Activated T-helper 1 cell treated with anti-CD3 and anti-CD28 coated beads, Interleukin-12 subunit alpha, Interleukin-12 subunit beta, Interleukin-2, Interleukin-4 antibody, amounts not matched to agents 30 ng/mL and 10 ng/mL and 1 ng/mL, durations not matched to agents 14 hours and 24 hours and 36 hours (primary cell): ENCODE results near the gene HOXD1. TPM values are rescaled to one million over a fixed set of nuclear protein-coding genes. Genes with fewer than 3 reads are reported as not detected.
A peak's percentile ranks its signal among the peaks of the same experiment; 100 is the strongest.

Experiments
- DNase-seq: peaks from one replicate; pipeline ENCODE4 v3.0.0; 2021; ENCODE audit warnings: low spot score
- H3K27ac Mint-ChIP-seq: one replicate; pipeline ENCODE4 v1.8.0; 2021; ENCODE audit warnings: mild to moderate bottlenecking, mixed read lengths
- H3K27me3 Mint-ChIP-seq: one replicate; pipeline ENCODE4 v1.8.0; 2022; ENCODE audit warnings: mild to moderate bottlenecking, moderate library complexity, mixed read lengths; ENCODE audit not compliant: insufficient read depth
- H3K36me3 Mint-ChIP-seq: one replicate; pipeline ENCODE4 v1.8.0; 2021; ENCODE audit warnings: low read depth, mixed read lengths
- H3K4me1 Mint-ChIP-seq: one replicate; pipeline ENCODE4 v1.8.0; 2021; ENCODE audit warnings: low read depth, mixed read lengths
- H3K4me3 Mint-ChIP-seq: one replicate; pipeline ENCODE4 v1.8.0; 2021; ENCODE audit warnings: mild to moderate bottlenecking, moderate library complexity, mixed read lengths
- H3K9me3 Mint-ChIP-seq: one replicate; pipeline ENCODE4 v1.8.0; 2021; ENCODE audit warnings: mixed read lengths
- intact Hi-C: fragments of 100-400 bp; cut with micrococcal nuclease; formaldehyde crosslinking; loops from one replicate; pipeline ENCODE4 v1.15.1; 2024
- total RNA-seq: library from RNA; stranded (reverse); gene quantifications from 2 replicates; pipeline ENCODE4 v1.2.3, GENCODE V29; 2022

Gene HOXD1
- total RNA-seq, 1 donor from 2014 or later, result not detected

- H3K4me3 Mint-ChIP-seq, result no peak overlapping the region
- H3K36me3 Mint-ChIP-seq, result no peaks in the 10 kb centered on the region
- H3K27me3 Mint-ChIP-seq, result peaks cover 79% of the 10 kb centered on the region
- H3K9me3 Mint-ChIP-seq, result no peaks in the 10 kb centered on the region
- DNase-seq, result no peak
- no peak overlapping the region for H3K27ac Mint-ChIP-seq
- H3K4me1 Mint-ChIP-seq, result no peaks in the 10 kb centered on the region
- intact Hi-C loops, result loop anchor here (1.0 kb wide), 1 partner anchor 9 kb away; no protein-coding TSS in a partner anchor
These were observed 39.6 kb upstream of the HOXD1 start for GRCh38 chr2:176148751-176149421.

DNA sequence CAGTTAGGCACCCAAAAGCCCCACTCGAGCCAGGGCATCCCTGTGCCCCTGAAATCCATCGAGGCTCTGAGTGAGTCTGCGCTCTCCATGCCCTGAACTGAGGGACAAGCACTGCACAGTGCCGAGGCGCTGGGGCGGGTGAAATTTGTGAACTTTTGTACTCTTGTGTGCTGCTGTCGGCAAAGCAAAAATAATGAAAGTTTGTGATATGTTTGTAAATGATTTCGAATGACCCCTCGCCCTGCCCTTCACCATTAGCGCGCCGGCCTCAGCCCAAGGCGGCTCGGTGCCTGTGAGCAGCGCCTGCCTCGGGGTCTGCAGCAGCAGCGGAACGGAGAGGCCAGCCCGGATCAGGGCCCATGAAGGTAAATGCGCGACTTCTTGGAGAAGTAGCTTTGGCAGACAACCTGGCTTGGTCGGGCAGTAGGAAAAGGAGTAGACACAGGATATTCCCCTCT is 39.0 kb upstream of the HOXD1 start:
- intact Hi-C loops, result no loop called here
- H3K9me3 Mint-ChIP-seq, result no peaks in the 10 kb centered on the region
- peaks cover 79% of the 10 kb centered on the region for H3K27me3 Mint-ChIP-seq
- no peaks in the 10 kb centered on the region for H3K36me3 Mint-ChIP-seq
- DNase-seq, result no peak
- no peak overlapping the region for H3K27ac Mint-ChIP-seq
- no peaks in the 10 kb centered on the region for H3K4me1 Mint-ChIP-seq
- no peak overlapping the region for H3K4me3 Mint-ChIP-seq

GRCh38 chr2:176149939-176150583 is 38.4 kb upstream of the HOXD1 start:
- Mint-ChIP-seq H3K4me1 (no peaks in the 10 kb centered on the region), H3K4me3 (no peak overlapping the region), H3K27ac (peak overlapping the region; percentile 9), H3K9me3 (no peaks in the 10 kb centered on the region), H3K36me3 (no peaks in the 10 kb centered on the region), H3K27me3 (peaks cover 80% of the 10 kb centered on the region)
- intact Hi-C loops, result no loop called here
- DNase-seq, result no peak

DNA sequence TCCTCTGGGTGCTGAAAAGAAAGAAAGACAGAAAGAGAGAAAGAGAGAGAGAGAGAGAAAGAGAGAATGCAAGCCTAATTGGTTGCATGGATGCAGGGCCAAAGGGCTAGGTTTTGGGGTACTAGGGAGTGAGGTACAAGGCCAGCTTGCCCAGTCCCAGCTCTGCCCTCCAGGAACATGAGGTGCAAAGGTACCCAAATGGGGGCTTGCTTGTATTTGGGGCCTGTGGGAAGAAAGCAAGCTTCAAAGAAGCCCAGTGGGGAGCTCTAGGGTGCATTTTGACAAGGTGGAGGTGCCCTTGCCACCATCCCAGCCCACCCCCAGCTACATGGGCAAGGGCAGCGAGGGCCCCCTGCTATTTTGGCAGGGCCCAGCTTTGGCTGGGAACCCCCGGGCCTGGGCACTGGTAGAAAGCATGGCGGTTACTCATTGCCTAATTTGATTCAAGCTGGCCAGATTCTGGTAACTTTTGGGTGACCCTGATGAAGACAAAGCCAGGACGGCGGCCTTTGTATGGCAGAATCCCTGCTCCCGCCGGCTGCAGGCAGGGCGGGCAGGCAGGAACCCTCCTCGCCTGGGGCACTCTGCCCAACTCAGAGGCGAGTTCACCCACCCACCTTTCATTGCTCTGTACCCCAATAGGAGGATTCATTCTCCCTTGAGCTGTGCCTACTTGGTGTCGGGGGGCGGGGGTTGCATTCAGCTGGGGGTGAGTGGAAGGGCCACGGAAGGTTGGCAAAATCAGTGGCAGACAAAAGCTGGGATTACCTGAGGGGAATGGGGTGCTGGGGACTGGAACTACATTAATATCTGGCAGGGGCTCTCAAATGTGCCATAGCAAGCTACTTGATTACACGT is 37.7 kb upstream of the HOXD1 start:
- Mint-ChIP-seq H3K27ac (peak overlapping the region; percentile 9), H3K36me3 (no peaks in the 10 kb centered on the region), H3K4me3 (no peak overlapping the region), H3K4me1 (no peaks in the 10 kb centered on the region), H3K9me3 (no peaks in the 10 kb centered on the region), H3K27me3 (peaks cover 81% of the 10 kb centered on the region)
- no peak for DNase-seq
- intact Hi-C loops, result no loop called here

GRCh38 chr2:176151442-176152287 is 36.8 kb upstream of the HOXD1 start, which contains the start of gene HOXD4:
TSS of gene HOXD4 (plus strand) at chr2:176151550. CDS start at chr2:176151634, 84 bp downstream.
- Mint-ChIP-seq H3K4me1 (no peaks in the 10 kb centered on the region), H3K9me3 (no peaks in the 10 kb centered on the region), H3K27me3 (peaks cover 82% of the 10 kb centered on the region), H3K36me3 (no peaks in the 10 kb centered on the region), H3K27ac (peak within 1 kb of the TSS; percentile 9), H3K4me3 (no peak within 1 kb of the TSS)
- intact Hi-C loops, result no loop called here
- no peak for DNase-seq

DNA sequence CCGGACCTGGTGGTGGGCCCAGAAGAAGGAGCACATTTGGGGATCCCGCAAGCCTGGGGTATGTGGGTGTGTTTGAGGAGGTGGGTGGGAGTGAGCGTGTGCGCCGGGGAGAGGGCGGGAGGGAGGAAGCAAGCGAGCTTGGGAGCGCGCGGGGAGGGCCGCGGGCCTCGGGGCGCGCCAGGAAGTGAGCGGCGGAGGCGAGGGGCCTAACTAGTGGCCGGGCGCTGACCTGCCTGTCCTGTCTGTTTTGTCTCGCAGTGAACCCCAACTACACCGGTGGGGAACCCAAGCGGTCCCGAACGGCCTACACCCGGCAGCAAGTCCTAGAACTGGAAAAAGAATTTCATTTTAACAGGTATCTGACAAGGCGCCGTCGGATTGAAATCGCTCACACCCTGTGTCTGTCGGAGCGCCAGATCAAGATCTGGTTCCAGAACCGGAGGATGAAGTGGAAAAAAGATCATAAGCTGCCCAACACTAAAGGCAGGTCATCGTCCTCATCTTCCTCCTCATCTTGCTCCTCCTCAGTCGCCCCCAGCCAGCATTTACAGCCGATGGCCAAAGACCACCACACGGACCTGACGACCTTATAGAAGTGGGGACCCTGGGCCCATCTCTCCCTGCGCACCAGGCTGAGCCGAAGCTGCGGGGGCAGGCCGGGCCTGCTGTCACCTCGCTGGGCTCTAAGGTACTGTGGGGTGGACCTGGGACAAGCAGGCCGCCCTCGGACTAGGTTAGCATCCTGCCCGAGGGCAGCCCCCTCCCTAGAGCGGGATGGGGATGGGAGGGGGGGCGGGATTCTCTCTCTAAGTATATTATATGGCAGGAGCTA is 35.9 kb upstream of the HOXD1 start:
- DNase-seq, result no peak
- H3K36me3 Mint-ChIP-seq, result peaks cover 2% of the 10 kb centered on the region
- no peaks in the 10 kb centered on the region for H3K4me1 Mint-ChIP-seq
- H3K9me3 Mint-ChIP-seq, result no peaks in the 10 kb centered on the region
- no peak overlapping the region for H3K4me3 Mint-ChIP-seq
- H3K27me3 Mint-ChIP-seq, result peaks cover 77% of the 10 kb centered on the region
- no peak overlapping the region for H3K27ac Mint-ChIP-seq
- intact Hi-C loops, result no loop called here

DNA sequence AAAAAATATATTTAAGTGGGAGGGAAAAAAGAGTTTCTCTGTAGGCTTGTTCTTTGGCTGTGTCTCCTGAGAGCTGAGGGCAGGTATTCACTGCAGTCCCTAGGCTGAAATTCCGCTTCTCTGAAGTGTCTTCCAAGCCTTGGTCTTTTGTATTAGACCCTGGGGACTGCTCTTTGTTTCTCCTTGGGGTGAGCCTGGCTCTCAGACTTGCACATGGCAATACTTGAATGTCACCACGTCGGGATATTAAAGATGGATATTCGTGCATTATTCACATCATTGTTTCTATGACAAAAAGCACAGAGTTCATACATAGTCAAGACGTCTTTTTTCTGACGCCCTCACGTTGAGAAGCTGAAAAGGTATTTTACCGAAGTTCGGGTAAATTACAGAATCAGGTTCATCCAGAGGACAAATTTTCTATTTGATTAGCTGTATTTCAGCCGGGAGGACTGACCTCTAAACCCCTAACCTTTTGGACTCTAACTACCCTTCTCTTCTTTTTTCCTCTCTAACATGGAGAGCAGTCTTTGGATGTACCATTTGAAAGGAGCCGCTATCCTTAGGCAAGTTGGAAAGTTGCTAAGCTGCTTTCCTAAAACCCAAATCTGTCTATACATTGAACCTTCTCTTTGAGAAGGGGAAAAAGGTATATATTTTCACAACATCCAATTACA is 33.8 kb upstream of the HOXD1 start:
- H3K27ac Mint-ChIP-seq, result no peak overlapping the region
- H3K4me1 Mint-ChIP-seq, result no peaks in the 10 kb centered on the region
- peaks cover 74% of the 10 kb centered on the region for H3K27me3 Mint-ChIP-seq
- no peaks in the 10 kb centered on the region for H3K9me3 Mint-ChIP-seq
- intact Hi-C loops, result no loop called here
- no peak for DNase-seq
- H3K36me3 Mint-ChIP-seq, result peaks cover 2% of the 10 kb centered on the region
- no peak overlapping the region for H3K4me3 Mint-ChIP-seq

GRCh38 chr2:176155356-176156044 is 33.0 kb upstream of the HOXD1 start:
- peaks cover 71% of the 10 kb centered on the region for H3K27me3 Mint-ChIP-seq
- no peak overlapping the region for H3K27ac Mint-ChIP-seq
- no peak overlapping the region for H3K4me3 Mint-ChIP-seq
- H3K4me1 Mint-ChIP-seq, result no peaks in the 10 kb centered on the region
- H3K36me3 Mint-ChIP-seq, result peaks cover 2% of the 10 kb centered on the region
- intact Hi-C loops, result loop anchor here (2.0 kb wide), 1 partner anchor 23 kb away; no protein-coding TSS in a partner anchor
- DNase-seq, result no peak
- H3K9me3 Mint-ChIP-seq, result no peaks in the 10 kb centered on the region

DNA sequence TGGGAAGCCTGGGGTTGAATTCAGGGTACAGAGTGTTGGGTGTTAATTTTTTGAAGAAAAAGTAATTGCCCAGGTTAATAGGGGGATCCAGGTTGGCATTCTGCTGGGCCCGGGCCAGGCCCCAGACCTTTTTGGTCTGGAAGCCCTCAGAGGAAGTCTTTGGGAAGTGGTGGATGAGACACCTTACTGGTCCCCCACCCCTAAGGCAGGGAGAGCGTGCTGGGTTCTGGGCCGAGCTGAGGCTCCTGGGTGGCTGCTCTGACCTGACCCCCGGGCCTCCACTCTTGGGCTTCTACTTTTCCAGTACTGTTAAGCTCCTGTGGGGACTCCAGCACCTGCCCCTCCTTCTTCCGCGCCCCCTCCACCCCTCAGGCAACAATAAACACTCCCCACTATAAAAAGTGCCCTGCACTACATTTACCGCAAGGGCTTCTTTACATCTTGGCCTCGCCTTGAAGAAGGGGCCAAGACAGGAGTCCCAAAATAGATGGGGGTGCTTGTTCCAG is 32.1 kb upstream of the HOXD1 start:
- DNase-seq, result no peak
- Mint-ChIP-seq H3K27ac (peak overlapping the region; percentile 40), H3K4me3 (no peak overlapping the region), H3K27me3 (peaks cover 72% of the 10 kb centered on the region), H3K4me1 (no peaks in the 10 kb centered on the region), H3K36me3 (peaks cover 2% of the 10 kb centered on the region), H3K9me3 (no peaks in the 10 kb centered on the region)
- intact Hi-C loops, result loop anchor here (2.0 kb wide), 1 partner anchor 24 kb away; no protein-coding TSS in a partner anchor

DNA sequence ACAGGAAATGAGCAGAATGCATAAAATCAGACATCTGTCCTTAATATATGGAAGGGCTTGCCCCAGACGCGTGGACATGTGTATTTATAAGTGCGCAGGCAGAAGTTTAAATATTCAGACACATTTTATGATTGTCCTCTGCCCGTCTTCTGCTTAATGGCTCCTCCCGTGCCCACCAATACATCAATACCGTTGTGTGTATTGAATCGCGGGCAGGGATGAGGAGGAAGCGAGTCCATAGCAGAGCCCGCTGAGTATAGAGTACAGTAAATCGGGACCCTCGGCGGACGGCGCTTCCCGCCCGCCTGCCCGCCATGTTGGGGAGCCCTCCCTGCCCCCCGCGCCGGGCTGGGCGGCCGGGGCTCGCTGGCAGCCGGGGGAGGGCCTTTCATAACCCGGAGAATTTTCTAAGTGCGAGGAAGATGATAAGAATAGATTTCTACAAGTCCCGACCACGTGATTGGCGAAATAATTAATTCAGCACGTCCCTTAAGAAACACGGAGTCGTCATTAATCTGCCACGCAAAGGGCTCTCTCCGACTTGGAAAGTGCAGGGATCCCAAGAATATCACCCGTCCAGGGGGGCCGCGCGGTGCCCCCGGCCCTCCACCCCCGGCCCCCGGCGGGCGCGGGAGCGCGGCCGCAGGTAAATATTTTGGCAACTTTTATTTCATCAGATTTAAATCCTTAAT is 31.5 kb upstream of the HOXD1 start, which contains the start of gene HOXD3:
TSS of gene HOXD3 (plus strand) at position 501 of the 692 bp plus-strand sequence. CDS start 11,808 bp downstream, outside the sequence.
- Mint-ChIP-seq H3K4me1 (no peaks in the 10 kb centered on the region), H3K4me3 (no peak within 1 kb of the TSS), H3K9me3 (no peaks in the 10 kb centered on the region), H3K27me3 (peaks cover 71% of the 10 kb centered on the region), H3K27ac (peak within 1 kb of the TSS; percentile 85), H3K36me3 (peaks cover 2% of the 10 kb centered on the region)
- intact Hi-C loops, result loop anchor here (2.0 kb wide), 1 partner anchor 24 kb away; no protein-coding TSS in a partner anchor
- DNase-seq, result no peak
